SHP77 (cell line): ENCODE results near the gene CAMK2G.
"Not testable (repeated sequence)": the region's sequence is repeated elsewhere in the genome, so short reads cannot be mapped to it uniquely, and the experiment has no call there.

Source experiments
- DNase-seq, 2 experiments: peaks; one replicate each; lab custom pipeline; 2025; lab: John Stamatoyannopoulos, UW

CAMK2G gene

DNA sequence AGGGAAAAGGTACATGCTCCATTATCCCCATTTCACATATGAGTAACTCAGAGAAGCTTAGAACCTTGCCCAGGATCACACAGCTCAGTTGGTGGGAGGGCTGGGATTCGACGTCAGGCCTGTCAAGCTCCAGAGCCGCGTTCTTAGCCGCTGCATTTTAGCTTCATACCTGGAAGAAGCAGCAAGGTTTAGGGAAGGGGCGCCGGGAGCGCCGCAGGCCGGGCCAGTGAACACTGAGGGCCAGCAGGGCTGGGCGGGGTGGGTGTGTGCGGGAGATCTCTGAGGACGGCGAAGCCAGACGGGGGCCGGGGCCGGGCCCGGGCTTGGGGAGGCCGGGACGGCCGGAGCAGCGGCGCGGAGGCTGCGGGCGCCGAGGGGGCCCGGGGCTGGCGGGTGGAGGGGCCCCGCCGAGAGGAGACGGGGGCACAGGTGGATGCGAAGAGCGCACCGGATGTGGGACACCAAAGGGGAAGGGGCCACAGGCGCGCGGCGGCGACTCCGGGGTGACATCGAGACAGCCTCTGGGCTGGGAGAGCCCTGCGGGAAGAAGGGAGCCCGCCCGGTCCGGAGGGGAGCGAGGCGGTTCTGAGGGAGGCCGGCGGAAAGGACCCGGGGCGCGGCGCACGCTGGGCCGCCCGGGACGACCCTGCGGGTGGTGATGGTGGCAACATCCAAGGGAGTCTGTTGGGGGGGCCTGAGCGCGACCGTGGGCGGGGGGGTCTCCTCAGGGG, 63.5 kb downstream of the CAMK2G start:
- no peak for DNase-seq

- DNase-seq = no peak
These were observed 64.0 kb downstream of the CAMK2G start for GRCh38 chr10:73810358-73810734.

DNA sequence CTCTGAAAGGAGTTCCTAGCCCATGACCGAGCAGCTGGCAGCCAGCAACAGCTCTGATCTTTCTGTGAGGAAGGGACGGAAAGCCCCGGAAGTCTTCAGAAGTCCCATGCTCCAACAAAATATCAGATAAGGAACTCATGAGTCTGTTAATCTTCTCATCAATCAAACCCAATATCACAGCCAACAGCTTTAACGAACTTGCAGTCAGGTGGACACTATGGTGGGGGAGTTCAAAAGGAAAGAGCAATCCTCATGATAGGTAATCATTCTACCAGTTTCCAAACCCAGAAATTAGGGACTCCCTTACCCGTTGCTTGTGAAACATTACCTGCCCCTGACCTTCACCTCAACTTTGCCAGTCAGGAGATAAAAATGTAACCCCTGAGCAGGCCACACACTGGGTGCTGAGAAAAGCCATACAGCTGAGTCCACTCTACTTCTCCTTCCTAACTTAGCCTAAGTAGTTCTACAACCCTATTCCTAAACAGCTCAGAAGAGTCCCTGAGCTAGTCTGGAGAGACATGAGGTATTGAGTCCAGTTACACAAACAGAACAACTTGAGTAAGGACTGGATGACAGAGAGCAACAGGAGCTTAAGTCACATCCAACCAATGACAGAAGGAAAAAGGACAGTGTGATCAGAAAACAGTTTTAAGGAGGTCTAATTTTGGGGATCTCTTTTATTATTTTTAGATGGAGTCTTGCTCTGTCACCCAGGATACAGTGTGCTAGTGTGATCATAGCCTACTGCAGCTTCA, 65.1 kb downstream of the CAMK2G start:
- no peak for DNase-seq

DNA sequence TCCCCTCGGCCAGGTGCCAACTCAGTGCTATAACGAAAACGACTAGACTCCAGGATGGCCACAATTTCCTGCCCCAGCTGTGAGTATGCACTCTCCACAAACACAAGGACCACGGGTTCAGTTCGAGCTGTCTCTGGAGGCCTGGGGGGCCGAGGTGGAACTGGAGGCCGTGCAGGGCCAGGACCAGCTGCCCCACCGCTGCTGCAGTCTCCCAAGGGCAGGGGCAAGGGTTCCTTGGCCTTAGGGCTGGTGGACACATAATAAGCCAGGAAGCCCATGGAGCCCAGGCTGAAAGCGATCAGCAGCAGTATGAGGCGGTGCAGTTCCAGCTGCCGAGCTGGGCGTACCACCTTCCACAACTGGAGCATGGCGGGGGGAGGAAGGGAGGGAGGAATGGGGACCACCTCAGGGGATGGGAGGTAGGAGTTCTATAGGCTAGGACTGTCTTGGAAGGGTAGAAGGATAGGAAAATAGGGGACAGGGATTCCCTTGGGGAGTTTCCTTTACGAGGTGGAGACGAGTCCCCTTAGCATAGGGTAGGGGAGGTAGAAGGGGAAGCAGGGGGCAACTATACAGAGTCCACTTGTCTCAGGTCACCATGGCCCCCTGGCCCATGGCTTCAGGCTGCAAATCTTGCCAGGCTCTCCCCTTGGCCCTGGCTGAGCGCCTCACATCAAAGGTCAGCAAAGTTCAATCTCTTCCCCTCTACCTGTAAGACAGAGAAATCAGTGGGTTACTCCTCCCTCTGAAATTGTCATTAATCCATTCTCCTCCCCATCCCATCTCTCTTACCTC, 66.1 kb downstream of the CAMK2G start:
- DNase-seq = no peak

DNA sequence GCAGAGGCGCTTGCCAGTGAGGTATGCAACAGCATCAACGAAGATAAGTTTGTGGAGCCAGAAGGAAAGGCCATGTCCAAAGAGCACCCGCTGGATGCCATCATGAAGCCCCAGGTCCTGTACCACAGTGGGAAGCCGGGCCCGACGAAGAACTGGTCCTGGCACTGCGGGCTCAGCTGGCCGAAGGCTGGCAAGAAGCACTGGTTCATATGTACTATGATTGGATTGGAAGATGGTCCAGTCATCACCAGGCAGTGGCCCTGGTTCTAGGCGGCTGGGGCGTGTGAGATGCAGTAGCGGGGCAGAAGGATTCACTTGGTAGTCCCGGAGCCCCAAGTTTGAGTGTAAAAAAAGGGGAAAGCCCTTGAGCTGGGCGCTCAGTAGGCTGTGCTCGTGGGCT, 66.9 kb downstream of the CAMK2G start:
- DNase-seq = no peak

GRCh38 chr10:73806176-73806950, 68.0 kb downstream of the CAMK2G start:
- DNase-seq = no peak

DNA sequence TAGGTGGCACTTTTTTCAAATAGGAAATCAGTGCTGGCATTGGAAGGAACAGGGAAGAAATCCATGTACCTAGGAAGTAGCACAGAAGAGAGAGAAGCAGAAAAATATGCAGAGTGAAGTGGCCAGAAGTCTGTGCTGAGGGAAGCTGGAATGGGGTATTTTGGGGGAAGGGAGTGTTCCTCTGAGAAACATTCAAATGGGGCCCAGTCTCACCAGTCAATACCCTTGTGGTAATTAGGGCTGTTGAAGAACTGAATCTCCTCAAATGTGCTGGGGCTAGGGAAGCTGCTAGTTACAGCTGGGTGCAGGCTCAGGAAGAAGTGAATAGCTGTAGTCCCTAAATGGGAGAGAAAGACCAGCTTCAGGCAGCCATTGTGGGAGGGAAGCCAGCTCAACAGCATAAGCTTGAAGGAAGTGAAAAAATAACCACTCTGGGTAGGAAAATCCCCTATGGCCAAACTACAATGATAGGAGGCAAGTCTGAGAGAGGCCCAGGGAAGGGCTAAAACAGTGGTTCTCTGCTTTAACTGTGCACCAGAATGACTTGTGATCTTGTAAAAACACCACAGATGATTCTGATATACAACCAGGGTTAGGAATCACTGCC, 70.6 kb downstream of the CAMK2G start:
- no peak for DNase-seq

DNA sequence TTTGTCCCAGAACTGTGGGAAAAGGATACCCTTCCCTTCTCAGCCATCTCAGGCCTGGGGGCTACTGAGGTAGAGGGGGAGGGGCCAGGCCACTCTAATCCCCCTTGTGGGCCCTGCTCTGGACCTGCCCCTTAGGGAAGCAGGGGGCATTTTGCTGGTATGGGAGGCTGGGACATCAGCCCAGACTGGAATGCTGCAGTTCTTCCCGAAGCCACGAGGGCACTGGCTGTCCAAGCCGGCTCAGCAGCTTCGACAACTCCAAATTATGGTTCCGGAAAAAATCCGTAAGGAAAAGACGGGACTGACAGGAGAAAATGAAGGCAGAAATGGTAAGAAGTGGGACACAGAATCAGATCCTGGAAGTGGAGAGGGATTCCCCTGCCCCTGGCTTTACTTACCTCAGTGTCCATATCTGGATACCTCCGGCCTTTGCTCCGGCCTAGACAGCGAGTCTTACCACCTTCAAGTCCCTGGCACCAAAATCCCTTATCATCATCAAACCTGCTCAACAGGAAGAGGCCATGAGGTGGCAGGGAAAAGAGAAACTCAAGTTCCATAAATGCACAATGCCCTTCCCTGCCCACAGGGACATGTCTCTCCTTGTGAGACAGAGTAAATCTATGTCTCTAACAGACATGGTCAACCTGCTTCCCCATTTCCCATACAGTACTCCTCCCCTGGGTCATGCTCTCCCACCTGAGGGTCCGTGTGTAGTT, 71.9 kb downstream of the CAMK2G start:
- no peak for DNase-seq

- DNase-seq = no peak
These were observed 73.1 kb downstream of the CAMK2G start for GRCh38 chr10:73801253-73801590.

DNA sequence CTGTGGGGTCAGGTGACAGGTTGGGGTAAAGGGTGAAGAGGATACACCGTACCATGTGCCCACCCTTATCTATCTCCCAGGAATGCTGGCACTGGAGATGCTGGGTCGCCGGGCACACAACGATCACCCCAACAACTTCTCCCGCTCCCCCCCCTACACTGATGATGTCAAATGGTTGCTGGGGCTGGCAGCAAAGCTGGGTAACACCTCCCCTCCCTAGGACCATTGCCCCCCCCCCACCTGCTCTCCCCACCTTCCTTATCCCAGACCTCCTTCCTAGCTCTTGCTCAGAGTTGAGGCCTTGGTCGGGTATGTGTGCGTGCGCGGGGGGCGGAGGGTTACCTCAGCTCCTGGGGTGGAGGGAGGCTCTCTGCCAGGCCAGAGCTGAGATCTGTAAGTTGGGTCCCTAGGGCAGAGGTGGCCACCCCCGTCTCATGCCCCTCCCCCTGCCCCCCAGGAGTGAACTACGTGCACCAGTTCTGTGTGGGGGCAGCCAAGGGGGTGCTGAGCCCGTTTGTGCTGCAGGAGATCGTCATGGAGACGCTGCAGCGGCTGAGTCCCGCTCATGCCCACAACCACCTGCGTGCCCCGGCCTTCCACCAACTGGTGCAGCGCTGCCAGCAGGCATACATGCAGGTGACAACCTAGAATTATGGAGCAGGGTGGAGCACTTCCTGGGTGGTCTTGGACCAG, 73.6 kb downstream of the CAMK2G start:
- no peak for DNase-seq

DNA sequence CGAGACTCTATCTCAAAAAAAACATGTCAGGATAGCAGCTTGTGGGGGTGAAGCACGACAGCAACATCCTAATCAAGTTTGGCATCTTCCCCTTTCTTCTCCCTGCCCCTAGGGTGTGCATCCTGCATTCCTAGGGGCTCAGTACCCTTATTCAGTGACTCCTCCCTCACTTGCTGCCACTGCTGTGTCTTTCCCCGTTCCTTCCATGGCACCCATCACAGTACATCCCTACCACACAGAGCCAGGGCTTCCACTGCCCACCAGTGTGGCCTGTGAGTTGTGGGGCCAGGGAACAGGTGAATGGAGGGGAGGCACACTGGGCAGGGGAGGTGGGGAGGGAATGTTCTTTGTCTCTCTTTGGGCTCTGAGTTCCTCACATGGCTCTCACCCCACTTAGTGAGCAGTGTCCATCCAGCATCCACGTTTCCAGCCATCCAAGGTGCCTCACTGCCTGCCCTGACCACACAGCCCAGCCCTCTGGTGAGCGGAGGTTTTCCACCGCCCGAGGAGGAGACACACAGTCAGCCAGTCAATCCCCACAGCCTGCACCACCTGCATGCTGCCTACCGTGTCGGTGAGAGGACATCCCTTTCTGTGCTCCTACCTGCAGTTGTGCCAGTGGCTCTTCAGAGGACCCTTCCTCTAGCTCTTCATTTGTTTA, 74.3 kb downstream of the CAMK2G start:
- DNase-seq = no peak

DNA sequence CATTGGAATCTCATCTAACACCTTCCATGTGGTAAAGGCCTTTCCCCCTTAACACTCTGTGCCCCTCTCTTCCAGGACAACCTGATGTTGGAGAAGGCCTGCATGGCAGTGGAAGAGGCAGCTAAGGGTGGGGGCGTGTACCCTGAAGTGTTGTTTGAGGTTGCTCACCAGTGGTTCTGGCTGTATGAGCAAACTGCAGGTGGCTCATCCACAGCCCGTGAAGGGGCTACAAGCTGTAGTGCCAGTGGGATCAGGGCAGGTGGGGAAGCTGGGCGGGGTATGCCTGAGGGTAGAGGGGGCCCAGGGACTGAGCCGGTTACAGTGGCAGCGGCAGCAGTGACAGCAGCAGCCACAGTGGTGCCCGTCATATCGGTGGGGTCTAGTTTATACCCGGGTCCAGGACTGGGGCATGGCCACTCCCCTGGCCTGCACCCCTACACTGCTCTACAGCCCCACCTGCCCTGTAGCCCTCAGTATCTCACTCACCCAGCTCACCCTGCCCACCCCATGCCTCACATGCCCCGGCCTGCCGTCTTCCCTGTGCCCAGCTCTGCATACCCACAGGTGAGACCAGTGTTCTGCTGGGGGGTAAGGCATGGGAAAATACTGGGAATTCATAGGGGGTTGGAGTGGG, 75.3 kb downstream of the CAMK2G start:
- DNase-seq = no peak

- no peak for DNase-seq
These were observed 76.3 kb downstream of the CAMK2G start for GRCh38 chr10:73798087-73798486.

GRCh38 chr10:73797324-73798025, 76.9 kb downstream of the CAMK2G start:
- no peak for DNase-seq

- DNase-seq = no peak
These were observed 77.6 kb downstream of the CAMK2G start for GRCh38 chr10:73796766-73797165.

DNA sequence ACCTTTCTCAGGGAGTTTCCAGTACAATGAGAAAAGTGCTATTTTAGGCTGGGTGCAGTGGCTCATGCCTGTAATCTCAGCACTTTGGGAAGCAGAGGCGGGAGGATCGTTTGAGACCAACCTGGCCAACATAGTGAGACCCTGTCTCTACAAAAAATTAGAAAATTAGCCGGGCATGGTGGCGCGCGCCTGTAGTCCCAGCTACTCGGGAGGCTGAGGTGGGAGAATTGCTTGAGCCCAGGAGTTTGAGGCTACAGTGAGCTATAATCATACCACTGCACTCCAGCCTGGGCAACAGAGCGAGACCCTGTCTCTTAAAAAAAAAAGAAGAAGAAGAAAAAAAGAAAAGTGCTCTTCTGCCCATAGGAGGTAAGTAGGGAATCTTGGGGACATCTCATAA, 78.3 kb downstream of the CAMK2G start:
- not testable (repeated sequence) for DNase-seq

DNA sequence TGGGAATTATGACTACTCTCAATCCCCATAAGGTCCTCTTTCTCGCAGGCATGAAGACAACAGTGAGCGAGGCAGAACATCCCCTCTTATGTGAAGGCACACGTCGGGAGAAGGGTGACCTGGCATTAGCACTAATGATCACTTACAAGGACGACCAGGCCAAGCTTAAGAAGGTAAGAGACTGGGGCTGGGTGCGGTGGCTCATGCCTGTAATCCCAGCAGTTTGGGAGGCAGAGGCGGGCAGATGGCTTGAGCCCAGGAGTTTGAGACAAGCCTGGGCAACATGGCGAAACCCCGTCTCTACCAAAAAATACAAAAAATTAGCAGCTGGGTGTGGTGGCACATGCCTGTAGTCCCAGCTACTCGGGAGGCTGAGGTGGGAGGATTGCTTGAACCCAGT, 78.9 kb downstream of the CAMK2G start:
- DNase-seq = not testable (repeated sequence)

DNA sequence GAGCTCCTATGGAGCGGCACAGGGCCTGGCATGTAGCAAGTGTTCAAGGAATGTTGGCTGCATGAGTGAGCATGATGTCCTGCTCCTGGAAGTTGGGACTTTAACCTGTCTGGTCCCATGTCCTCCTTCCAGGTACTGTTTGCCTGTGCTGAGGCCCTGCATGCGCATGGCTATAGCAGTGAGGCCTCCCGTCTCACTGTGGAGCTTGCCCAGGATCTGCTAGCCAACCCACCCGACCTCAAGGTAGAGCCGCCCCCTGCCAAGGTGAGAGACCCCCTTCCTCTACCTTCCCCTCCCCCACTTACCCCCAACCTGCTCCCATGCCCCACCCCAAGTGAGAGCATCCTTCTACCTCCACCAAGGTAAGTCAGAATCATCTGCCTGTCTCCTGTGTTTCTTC, 80.9 kb downstream of the CAMK2G start:
- DNase-seq = no peak

DNA sequence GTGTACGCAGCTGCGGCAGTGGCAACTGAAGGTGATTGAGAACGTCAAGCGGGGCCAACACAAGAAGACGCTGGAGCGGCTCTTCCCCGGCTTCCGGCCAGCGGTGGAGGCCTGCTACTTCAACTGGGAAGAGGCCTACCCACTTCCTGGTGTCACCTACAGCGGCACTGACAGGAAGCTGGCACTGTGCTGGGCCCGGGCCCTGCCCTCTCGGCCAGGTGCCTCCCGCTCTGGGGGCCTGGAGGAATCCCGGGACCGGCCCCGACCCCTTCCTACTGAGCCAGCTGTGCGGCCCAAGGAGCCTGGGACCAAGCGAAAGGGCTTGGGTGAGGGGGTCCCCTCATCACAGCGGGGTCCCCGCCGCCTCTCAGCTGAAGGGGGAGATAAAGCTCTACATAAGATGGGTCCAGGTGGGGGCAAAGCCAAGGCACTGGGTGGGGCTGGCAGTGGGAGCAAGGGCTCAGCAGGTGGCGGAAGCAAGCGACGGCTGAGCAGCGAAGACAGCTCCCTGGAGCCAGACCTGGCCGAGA, 82.4 kb downstream of the CAMK2G start:
- no peak for DNase-seq
